HG03064 (cell line): ENCODE measurements around the gene RICTOR.
"Not testable (repeated sequence)": the region's sequence is repeated elsewhere in the genome, so short reads cannot be mapped to it uniquely, and the experiment has no call there.

Experiments
- ATAC-seq: cut with Tn5 transposase; IDR thresholded peaks from one replicate; pipeline ENCODE4 v1.9.1; 2021; ENCODE audit warnings: low read depth; ENCODE audit not compliant: unreplicated experiment

RICTOR gene

DNA sequence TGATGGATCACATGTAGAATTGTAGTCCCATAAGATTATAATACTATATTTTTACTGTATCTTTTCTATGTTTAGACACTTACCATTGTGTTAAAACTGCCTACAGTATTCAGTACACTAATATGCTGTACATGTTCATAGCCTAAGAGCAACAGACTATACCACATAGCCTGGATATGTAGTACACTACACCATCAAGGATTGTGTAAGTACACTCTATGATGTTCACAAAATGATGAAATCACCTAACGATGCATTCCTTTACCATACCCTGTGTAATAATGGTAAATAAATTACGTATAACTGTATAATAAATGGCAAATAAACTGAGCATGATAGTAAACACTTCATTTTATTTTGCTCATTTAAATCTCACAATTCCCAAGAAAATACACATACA is 60.3 kb downstream of the RICTOR start:
- no peak for ATAC-seq

DNA sequence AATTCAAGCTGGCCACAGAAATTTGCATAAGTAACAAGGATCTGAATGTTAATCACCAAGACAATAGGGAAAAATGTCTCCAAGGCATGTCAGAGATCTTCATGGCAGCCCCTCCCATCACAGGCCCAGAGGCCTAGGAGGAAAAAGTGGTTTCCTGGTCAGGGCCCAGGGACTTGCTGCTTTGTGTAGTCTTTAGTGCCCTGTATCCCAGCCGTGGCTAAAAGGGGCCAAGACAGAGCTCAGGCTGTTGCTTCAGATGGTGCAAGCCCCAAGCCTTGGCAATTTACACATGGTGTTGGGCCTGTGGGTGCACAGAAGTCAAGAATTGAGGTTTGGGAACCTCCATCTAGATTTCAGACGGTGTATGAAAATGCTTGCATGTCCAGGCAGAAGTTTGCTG is 63.2 kb downstream of the RICTOR start:
- not testable (repeated sequence) for ATAC-seq

DNA sequence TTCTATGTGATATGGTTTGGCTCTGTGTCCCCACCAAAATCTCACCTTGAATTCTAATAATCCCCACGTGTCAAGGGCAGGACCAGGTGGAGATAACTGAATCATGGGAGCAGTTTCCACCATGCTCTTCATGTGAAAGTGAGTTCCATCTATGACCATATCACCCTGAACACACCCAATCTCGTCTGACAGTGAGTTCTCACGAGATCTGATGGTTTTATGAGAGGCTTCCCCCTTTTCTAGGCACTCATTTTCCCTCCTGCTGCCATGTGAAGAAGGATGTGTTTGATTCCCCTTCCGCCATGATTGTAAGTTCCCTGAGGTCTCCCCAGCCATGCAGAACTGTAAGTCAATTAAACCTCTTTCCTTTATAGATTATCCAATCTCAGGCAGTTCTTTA is 64.2 kb downstream of the RICTOR start:
- no peak for ATAC-seq

DNA sequence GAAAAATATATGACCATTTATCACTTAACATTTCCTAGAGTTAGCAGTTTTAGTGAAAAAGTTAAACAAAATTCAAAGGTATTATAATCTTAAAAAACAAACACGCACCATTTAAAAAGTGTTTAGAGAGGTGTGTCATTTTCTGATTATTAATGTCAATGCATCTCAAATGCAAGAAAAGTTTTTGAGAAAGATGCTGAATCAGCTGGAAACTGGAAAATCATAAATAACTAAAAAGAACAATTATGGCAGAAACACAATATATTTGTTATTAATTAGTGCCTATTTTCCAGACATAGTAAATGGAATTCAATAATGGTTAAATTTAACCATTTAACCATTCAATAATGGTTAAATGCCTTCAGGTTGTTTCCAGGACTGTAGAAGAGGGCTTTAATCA is 64.9 kb downstream of the RICTOR start:
- ATAC-seq: no peak

DNA sequence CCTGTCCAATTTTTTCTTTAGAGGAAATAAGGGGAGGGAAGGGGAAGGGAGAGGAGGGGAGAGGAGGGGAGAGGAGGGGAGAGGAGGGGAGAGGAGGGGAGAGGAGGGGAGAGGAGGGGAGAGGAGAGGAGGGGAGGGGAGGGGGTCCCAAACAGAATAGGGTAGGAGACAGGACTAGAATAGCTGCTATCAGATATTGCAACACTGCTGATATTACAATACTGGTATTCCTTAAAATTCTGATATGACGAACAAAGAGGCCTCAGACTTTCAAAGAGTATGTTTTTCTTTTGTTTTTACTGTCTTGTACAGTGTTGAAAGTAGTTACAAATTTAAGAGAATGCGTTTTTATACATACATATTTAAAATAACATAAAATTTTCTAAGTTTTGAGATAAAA is 67.5 kb downstream of the RICTOR start:
- ATAC-seq: no peak

DNA sequence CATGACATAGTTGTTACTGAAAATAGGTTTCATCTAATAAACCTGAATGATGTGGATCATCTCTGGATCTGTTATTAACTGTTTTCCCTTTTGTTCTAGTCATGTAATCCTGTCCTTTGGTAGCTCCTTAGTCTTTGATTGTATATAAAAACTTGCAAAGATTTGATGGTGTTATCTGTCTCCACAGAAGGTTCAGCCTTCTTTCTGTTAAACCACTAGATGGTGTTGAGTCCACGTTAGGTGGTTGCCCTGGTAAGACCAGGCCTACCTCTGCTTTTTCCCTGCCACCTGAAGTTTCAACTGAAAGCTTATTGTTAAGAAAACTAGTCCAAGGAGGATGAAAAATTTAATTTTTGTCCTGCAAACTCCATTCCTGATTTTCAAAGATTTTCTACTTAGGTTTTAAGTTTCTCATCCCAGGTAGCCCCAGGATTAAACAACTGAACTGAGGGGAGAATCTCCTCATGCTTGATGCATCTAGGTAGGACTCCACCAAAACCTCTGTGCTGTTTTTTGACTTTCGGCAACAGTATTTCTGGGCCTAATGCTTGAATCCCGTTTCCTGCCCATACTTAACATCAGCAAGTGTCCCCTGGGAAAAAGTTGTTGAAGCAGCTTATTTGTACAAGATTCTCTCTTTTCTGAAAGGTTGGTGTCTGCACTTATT is 68.5 kb downstream of the RICTOR start:
- ATAC-seq: no peak

DNA sequence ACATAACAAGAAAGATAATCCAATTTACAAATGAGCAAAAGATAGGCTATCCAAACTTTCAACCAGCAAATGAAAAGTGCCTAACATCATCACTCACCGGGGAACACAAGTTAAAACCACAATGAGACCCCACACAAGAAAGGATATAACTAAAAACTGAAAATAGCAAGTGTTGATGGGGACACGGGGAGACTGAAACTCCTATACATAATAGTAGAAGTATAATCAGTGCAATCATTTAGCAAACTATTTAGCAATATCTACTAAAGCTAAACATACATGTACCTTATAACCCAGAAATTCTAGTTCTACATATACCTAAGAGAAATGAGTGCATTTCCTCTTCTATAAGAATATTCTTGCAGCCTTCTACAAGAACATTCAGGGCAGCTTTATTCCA is 72.5 kb downstream of the RICTOR start:
- ATAC-seq: no peak

DNA sequence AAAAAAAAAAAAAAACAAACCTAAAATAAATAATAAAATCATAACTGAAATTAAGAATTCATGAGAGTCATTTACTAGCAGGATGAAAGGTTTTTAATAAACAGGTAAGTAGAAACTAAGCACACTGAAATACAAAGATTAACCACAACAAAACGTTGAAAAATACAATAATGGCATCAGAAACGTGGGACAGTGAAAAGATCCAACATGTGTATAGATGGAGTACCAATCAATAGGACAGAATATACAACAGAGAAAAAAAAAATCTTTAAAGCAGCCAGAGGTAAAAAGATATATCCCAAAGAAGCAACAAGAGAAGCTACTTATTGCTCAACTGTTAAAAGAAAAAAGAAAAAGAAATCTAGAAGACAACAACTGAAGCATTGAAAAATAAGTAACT is 75.2 kb downstream of the RICTOR start:
- ATAC-seq: no peak

DNA sequence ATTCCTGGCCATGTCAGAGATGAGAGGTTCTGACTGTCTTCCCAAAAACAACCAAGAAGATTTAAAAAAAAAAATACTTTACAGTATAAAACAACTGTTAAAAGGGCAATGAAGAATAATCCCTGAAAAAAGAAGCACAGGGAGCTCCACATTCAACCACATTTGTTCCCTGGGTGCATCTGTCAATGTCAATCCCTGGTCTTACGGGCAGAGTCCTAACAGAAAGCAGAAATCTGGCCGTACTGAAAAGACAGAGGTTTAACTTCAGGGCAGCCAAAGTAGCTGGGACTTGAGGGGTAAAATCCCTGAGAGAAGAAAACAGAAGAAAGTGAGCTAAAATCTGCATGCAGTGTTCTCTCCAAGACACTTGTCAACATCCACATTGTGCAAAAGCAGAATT is 76.6 kb downstream of the RICTOR start:
- ATAC-seq: no peak

DNA sequence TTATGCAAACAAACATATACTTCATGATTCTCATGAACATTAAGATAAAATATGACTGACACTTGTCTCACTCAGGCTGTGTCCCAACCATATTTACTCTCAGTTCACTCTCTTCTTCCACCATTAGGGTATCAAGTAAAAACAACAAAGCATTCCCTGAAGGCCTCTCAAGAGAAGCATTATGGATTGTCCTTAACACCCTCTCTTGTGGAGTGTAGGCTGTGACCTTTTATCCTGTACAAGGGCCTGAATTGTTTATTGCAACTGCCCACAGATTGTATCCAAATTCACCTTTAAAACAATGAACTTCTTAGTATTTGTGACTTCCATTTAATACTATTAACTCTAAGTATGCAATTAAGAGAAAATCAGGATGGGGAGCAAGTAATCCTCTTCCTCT is 78.1 kb downstream of the RICTOR start:
- no peak for ATAC-seq

DNA sequence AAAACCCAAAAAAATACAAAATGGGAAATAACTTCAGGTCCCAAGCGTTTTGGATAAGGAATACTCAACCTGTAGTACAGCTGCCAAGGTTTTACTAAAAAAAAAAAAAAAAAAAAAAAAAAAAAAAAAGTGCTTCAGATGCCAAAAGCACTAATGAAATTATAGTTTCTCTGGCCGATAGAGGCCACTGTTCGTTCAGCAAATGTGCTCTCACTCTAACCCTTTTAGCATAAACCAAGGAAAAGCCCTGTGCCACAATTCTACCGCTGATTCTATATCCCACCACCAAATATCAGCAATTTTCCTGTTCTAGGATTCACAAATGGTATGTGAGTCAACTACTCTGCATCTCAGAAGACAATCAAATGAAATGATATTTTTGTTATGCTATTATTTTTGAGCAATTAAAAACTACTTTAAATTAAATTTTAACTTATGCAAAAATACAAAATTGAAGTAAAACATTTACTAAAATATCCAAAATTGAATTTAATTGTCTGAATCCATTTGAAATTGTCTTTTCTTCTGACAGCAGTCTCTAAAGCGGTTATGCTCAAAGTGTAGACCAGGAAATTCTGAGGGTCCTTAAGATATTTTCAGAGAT is 79.8 kb downstream of the RICTOR start:
- ATAC-seq: no peak

DNA sequence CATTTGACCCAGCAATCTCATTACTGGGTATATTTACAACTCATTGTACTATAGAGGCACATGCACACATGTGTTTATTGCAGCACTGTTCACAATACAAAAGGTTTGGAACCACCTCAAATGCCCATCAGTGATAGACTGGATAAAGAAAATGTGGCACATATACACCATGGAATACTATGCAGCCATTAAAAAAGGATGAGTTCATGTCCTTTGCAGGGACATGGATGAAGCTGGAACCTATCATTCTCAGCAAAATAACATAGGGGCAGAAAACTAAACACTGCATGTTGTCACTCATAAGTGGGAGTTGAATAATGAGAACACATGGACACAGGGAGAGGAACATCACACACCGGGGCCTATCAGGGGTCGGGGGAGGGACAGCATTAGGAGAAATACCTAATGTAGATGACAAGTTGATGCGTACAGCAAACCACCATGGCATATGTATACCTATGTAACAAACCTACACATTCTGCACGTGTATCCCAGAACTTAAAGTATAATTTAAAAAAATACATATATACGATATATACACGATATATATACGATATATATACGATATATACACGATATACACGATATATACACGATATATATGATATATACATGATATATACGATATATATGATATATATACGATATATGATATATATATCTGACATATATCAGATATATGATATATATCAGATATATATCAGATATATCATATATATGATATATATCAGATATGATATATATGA is 84.1 kb downstream of the RICTOR start:
- not testable (repeated sequence) for ATAC-seq

DNA sequence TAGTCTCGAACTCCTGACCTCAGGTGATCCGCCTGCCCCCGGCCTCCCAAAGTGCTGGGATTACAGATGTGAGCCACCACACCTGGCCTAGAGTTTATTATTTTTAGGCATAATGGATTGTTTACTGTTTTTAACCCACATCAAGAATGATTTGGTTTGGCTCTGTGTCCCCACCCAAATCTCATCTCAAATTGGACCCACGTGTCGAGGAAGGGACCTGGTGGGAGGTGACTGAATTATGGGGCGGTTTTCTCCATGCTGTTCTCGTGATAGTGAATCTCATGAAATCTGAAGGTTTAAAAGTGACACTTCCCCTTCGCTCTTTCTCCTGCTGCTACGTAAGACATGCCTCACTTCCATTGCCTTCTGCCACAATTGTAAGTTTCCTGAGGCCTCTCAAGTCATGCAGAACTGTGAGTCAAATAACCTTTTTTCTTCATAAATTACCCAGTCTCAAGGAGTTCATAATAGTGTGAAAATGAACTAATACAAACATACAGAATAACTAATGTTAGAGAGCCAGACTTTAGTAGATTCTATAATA is 88.2 kb downstream of the RICTOR start:
- no peak for ATAC-seq

DNA sequence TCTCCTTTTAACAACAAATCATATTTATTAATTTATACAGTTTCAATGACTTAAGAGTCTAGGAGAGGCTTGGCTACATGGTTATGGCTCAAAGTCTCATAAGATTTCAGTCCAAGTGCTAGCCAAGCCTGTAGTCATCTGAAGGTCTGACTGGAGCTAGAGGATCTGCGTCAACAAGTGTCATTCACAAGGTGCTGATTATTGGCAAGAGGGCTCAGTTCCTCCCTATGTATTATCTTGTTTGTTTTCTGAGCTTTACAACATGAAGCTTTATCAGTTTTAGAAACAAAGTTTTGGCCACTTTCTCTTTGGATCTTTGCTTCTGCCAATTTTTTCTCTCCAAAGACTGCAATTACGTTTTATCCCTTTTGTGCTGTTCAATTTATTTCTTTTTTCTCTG is 94.7 kb downstream of the RICTOR start:
- no peak for ATAC-seq

DNA sequence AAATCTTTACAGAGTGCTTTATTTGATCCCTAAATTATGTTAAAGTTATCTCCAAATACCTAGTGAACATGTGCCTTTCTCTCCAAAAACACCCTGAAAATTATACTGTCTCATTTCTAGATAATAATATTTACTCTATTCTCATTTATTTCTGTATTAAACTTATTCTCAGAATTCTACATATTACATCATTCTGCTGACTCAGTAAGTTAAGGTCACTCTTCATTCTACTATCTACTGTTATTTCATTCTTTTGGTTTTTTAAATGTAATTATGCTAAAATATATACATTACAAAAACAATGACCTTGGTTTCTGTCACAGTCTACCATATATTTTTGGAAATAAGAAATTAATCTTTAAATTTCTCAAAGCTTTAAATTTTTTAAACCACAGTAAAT is 96.2 kb downstream of the RICTOR start:
- no peak for ATAC-seq

DNA sequence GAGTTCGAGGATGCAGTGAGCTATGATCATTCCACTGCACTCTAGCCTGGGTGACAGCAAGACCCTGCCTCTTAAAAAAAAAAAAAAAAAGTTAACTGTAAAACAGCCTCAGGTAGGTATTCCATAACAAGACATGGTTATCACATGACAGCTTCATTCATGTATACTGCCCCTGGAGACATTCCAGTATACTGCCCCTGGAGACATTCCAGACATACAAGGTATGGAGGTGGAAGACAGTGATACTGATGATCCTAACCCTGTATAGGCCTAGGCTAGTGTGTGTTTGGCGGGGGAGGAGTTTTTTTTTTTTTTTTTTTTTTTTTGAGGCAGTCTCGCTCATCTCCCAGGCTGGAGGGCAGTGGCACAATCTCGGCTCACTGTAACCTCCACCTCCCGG is 105.5 kb downstream of the RICTOR start:
- ATAC-seq: no peak

DNA sequence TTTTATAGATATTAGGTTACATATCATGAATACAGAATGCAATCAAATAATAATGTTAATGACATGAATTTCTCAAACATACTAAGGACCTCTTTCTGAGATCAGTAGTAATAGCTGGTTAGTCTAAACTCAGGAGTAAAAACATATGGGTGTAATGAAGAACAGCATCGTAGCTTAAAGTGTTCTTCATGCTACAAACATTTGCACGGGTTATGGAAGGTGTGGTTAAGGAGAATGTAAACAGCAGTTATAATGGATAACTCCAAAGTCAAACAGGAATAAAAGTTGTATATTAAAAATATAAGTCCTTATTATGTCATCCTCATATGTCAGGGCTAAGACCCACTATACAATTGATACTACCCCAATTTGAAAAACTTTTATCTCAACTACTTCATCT is 112.5 kb downstream of the RICTOR start:
- no peak for ATAC-seq

DNA sequence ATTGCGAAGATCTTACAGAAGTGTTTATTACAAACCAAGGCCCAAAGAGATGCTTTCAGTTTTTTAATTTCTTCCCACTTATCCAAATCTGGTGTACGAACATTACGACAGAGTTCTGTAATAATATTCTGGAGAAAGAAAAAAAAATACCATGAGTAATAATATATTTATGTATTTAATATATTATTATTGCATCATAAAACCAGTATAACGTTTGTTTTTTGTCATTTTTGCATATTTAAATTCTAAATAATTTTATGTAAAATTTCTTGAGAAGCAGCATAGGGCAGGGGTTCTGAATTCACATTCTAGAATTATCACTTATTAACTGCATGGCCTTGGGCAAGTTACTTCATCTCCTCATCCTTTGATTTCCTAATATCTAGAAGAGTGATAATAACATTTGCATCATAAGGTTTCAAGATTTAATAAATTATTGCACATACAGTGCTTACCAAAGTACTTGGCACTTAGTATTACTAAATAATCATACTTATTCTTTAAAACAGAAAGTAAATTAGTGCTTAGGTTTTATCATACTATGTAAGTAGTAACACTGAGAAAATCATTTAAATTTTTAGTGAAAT is 120.7 kb downstream of the RICTOR start:
- ATAC-seq: no peak

DNA sequence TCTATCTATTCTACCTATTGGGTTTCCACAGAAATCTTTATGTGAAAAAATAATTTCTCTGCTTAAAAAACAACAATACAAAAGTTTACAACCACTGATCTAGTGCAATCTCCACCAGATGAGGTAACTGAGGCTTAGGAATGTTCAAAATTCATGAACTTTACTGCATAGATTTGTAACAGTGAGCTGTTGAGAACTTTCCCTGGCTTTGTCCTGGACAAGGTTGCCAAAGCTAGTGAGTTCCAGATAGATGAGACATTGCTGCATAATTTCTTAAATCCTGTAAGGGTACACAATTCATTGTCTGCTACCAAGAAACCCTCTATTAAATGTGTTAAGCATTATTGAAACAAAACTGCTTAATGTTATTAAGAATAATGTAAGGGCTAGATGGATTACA is 125.7 kb downstream of the RICTOR start:
- no peak for ATAC-seq

DNA sequence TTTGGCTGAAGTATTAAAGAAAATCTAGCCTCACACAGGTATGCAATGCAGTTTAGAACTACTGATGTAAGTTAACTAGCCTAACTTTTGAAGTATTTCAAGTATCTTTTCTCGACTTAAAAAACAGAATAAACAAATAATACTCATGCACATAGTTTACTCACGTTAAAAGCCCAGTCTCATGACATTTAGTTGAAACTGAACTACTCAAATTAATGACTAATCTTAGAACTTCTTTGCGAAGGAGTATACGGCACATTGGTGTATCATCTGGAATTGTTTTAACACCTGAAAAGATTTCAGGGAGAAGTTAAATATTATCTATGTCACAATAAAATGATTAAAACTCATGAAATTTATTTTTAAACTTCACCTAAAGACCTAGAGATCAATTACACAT is 129.9 kb downstream of the RICTOR start:
- ATAC-seq: no peak

DNA sequence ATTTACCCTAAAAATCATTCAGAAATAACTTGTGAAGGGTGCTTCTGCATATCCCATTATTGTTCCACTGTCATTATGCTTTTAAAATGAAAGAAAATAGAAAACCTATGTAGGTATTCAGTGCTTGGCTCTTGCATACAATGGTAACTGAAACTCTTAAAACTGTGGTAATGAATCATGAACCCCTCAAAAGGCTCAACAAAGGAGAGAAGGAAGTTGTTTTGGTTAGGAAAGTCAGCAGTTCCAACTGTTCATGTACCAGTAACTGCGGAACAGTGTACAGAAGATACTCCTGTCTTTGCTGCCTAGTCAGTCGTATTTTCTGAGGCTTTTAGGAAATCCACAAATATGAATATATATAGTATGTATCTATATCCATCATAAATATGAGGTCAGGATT is 132.3 kb downstream of the RICTOR start:
- ATAC-seq: no peak
